Skeletal muscle tissue (tissue), 5 donors: ENCODE results near the gene GPR32. TPM values are rescaled to one million over a fixed set of nuclear protein-coding genes. Genes with fewer than 3 reads are reported as not detected.

Experiments used
- H3K27ac ChIP-seq: one replicate; pipeline ENCODE4 v1.7.0; 2013; ENCODE audit warnings: mild to moderate bottlenecking, low read depth, low read length, inconsistent platforms
- H3K27me3 ChIP-seq, 3 donors: one replicate each; pipeline ENCODE4 v1.7.0; 2013; ENCODE audit warnings: low read length in 3 of 3; ENCODE audit not compliant: control insufficient read depth in 3 of 3, insufficient read depth in 3 of 3
- H3K36me3 ChIP-seq, 3 donors: one replicate each; pipeline ENCODE4 v1.7.0; 2013; ENCODE audit warnings: low read length in 3 of 3; ENCODE audit not compliant: control insufficient read depth in 3 of 3, insufficient read depth in 3 of 3
- H3K4me1 ChIP-seq, 3 donors: one replicate each; pipeline ENCODE4 v1.7.0; 2013; ENCODE audit warnings: low read length in 3 of 3, mild to moderate bottlenecking in 3 of 3; ENCODE audit not compliant: control insufficient read depth in 3 of 3, insufficient read depth in 3 of 3
- H3K4me3 ChIP-seq, 3 donors: one replicate each; pipeline ENCODE4 v1.7.0; 2013; ENCODE audit warnings: low read length in 3 of 3
- H3K9ac ChIP-seq, 3 donors: one replicate each; pipeline ENCODE4 v1.7.0; 2013; ENCODE audit warnings: low read length in 3 of 3, mild to moderate bottlenecking in 3 of 3, moderate library complexity in 2 of 3, low read depth in 1 of 3
- H3K9me3 ChIP-seq, 3 donors: one replicate each; pipeline ENCODE4 v1.7.0; 2013; ENCODE audit warnings: low read length in 3 of 3; ENCODE audit not compliant: control insufficient read depth in 3 of 3
- small RNA-seq: library from RNA; depleted of rRNA; stranded (forward); fragments of <200 nt; gene quantifications from one replicate; pipeline ENCODE3, GENCODE V24; 2014
- total RNA-seq: library from RNA; depleted of rRNA; stranded (reverse); fragments of >200 nt; gene quantifications from one replicate; pipeline ENCODE4 v1.2.3, GENCODE V29; 2014
- donor health status: Osteomylitis.

Gene GPR32
- total RNA-seq, 1 donor from 2014 or later = not detected

GRCh38 chr19:50821248-50821612 is 51.0 kb downstream of the GPR32 start:
- H3K9me3 ChIP-seq = no peaks in the 10 kb centered on the region
- H3K36me3 ChIP-seq = no peaks in the 10 kb centered on the region
- H3K9ac ChIP-seq = no peak overlapping the region
- H3K27ac ChIP-seq = no peak overlapping the region
- no peak overlapping the region for H3K4me3 ChIP-seq
- H3K27me3 ChIP-seq = peaks cover 56 to 71% (median 61%) of the 10 kb centered on the region in 3 donors
- H3K4me1 ChIP-seq = peaks cover 0 to 5% (median 4%) of the 10 kb centered on the region in 3 donors

Small RNA genes within 50 kb of the gene (small RNA-seq; reads per million reads assigned to genes)
- gene SNORD88A (107 reads per million, percentile 96 among the genes with 10 or more reads in this experiment), gene SNORD88B (not detected), gene SNORD88C (not detected)

Other genes with a start within 250 kb of the GPR32 start
- gene LRRC4B, start 202.0 kb upstream of the GPR32 start, total RNA-seq = 5.2 TPM
- gene SYT3, start 130.6 kb upstream of the GPR32 start, total RNA-seq = not detected
- not detected for gene C19orf81, start 121.0 kb upstream of the GPR32 start, total RNA-seq
- gene SHANK1, start 50.7 kb upstream of the GPR32 start, total RNA-seq = 6.8 TPM
- gene CLEC11A, start 47.1 kb upstream of the GPR32 start, total RNA-seq = 11.5 TPM
- not detected for gene ACP4, start 20.0 kb downstream of the GPR32 start, total RNA-seq
- not detected for gene KLK1, start 53.3 kb downstream of the GPR32 start, total RNA-seq
- not detected for gene KLK15, start 63.1 kb downstream of the GPR32 start, total RNA-seq
- gene KLK3, start 84.5 kb downstream of the GPR32 start, total RNA-seq = not detected
- not detected for gene KLK2, start 103.0 kb downstream of the GPR32 start, total RNA-seq
- gene KLK4, start 140.9 kb downstream of the GPR32 start, total RNA-seq = not detected
- not detected for gene KLK5, start 182.6 kb downstream of the GPR32 start, total RNA-seq
- gene KLK6, start 199.1 kb downstream of the GPR32 start, total RNA-seq = not detected
- not detected for gene KLK7, start 213.5 kb downstream of the GPR32 start, total RNA-seq
- gene KLK8, start 231.1 kb downstream of the GPR32 start, total RNA-seq = not detected
- gene KLK10, start 249.2 kb downstream of the GPR32 start, total RNA-seq = under 0.01 TPM